Measurements from ENCODE around the gene MARCKS. TPM values are rescaled to one million over a fixed set of nuclear protein-coding genes. Genes with fewer than 3 reads are reported as not detected.

Gene MARCKS
- polyA plus RNA-seq (ENCODE audit: insufficient read length in 4 of 4) = 100 to 1,000 TPM; 224 to 317 (median 274) TPM

DNA sequence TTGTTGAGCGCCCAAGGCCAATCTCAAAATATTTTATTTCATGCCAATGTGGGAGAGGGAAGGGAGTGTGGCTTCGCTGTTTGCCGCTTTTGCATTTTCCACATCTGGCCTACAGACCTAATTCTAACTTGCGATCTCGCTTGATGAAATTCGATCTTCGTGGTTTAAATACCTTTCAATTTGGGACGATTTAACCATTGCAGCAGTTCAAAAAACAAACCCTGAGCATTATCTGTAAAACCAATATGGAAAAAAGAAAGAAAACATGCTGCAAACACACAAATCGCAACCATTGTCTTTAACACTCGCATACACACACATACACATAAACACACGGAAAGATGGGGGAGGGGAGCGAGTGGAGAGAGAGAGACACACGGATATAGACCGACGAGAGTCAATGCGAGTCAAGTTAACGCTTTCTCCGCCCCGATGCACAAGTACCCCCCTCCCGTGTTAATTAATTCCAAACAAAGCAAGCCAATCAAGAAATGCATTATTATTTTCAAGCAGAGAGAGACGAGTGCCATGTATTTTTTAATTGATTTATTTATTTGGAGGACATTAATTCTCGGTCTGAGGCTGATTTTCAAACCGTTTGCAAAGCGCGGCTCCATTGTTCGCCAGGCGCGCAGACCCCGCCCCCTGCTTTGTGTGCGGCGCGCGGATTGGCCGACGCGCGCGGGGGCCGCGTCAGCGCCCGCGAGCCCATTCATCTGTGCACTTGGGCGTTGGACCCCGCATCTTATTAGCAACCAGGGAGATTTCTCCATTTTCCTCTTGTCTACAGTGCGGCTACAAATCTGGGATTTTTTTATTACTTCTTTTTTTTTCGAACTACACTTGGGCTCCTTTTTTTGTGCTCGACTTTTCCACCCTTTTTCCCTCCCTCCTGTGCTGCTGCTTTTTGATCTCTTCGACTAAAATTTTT is at the start of gene MARCKS:
TSS of gene MARCKS (plus strand) at position 721 of the 931 bp plus-strand sequence. CDS start 401 bp downstream, outside the sequence.
- peak; percentile 87 to 97 (median 89) for DNase-seq (ENCODE audit: low read depth in 4 of 4, low spot score in 2 of 4)

- no peak for DNase-seq (ENCODE audit: low read depth in 4 of 4, low spot score in 2 of 4)
Observed at GRCh38 chr6:113809826-113810225, 47.3 kb upstream of the MARCKS start.

- no peak for DNase-seq (ENCODE audit: low read depth in 4 of 4, low spot score in 2 of 4)
Observed at GRCh38 chr6:113813142-113813541, 44.0 kb upstream of the MARCKS start.

- no peak for DNase-seq (ENCODE audit: low read depth in 4 of 4, low spot score in 2 of 4)
Observed at GRCh38 chr6:113818578-113818977, 38.6 kb upstream of the MARCKS start.

DNA sequence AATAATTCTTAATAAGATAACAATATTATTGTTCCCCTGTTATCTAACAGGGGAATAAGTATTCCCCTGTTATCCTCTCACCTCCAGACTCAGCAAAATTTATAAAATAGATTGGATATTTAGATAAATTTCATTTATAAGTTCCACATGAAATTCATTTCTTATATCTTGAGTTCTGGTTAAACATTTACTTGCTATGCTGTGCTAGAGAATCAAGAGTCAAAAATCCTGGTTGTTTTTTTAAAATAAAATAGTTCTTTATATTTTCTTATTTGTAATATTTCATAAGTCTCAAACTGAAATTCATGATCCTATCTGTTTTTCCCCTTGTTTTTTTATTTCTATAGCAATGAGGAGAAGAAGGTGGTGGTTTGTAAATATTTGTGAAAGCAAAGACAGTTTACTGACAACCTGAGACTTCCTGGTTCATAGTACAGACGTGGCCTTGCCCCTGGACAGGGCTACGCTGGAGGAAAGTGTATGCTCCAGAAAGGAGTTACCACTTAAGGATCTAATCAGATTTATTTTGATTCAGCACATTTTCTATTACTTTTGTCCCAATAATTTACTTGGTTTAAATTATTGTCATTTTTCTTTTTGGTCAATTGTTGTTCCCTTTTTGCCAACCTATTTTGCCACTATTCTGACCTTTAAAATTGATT is 37.8 kb upstream of the MARCKS start:
- DNase-seq (ENCODE audit: low read depth in 4 of 4, low spot score in 2 of 4) = no peak

DNA sequence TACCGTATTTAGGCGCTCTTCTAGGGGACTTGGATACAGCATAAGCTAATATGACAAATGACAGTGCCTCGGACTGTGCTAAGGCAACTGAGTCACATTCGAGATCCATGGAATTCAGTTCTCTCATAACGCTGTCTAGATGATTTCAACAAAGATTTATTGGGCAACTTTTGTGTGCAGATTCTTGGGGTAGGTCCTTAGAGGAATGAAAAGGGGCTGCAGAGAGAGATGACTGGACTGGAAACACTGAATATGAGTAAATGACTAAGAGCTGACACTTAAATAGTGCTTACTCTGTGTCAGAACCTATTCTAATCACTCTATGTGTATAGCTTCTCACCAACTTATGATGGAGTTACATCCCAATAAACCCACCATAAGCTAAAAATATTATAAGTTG is 36.4 kb upstream of the MARCKS start:
- no peak for DNase-seq (ENCODE audit: low read depth in 4 of 4, low spot score in 2 of 4)

DNA sequence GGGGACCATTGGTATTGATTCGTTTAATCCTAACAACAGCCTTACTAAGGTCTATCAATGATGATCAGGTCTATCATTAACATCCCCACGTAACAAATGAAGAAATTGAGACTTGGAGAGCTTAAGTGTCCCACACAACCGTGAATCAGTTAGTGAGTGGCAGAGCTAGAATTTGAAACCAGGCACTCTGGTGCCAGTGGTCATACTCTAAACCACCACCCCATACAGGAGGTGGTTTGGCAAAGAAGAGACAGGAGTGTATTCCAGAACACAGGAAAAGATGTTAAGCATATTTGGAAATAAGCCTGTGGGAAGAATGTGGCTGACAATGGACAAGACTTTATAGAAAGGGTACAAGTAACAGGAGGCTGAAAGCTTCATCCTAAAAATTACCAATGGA is 35.7 kb upstream of the MARCKS start:
- DNase-seq (ENCODE audit: low read depth in 4 of 4, low spot score in 2 of 4) = no peak

DNA sequence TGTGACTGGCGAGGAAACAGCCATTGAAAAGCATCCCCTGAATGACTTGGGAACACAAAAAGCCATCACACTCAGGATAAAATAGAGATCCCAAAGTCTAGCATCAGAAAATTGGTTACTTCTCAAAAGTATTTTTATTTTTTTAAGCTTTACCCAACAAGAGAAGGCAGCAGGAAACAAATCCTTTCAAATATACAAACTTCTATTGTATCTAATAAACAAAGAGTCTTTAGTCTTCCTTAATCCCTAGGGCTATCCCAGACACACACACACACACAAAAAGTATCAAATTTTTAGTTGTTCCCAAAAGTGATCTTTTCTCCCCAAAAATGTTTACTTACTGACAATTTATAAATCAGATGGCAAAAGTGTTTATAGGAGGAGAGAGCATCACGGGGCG is 33.2 kb upstream of the MARCKS start:
- no peak for DNase-seq (ENCODE audit: low read depth in 4 of 4, low spot score in 2 of 4)

DNA sequence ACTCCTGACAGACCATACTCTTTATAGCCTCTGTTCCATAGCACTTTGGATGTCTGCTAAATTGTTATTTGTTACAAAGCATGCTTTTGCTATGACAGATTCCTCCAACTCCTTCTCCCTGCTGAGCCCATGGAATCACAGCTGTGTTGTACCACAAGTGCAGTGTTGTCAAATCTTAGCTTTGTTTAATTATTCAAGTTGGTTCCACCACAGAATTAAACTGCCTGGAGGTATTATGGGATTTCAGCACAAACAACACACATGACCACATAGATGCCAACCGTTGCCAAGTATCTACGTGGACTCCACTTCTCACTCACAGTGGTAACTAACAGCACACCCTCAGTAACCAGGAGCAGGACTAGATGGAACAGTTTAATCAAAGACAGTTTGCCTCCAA is 32.7 kb upstream of the MARCKS start:
- DNase-seq (ENCODE audit: low read depth in 4 of 4, low spot score in 2 of 4) = no peak

- DNase-seq (ENCODE audit: low read depth in 4 of 4, low spot score in 2 of 4) = no peak
Observed at GRCh38 chr6:113824866-113825265, 32.3 kb upstream of the MARCKS start.

DNA sequence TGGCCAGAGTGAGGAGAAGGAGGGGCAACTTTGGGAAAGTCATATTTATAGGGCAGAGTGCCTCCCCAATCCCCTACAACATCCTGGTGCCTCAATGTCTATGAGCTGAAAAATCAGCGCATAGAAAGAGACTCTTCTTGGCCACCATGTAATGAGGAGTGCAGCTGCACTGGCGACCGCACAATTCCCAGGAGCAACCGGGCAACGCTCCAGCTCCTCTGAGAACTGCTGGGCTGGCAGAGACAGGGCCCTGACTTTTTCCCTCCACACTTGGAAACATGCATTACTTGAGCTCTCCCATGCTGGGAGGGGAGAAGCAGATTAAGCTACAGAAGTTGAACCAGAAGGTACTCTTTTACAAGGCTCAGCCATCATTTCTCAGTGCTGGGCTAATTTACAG is 31.4 kb upstream of the MARCKS start:
- no peak for DNase-seq (ENCODE audit: low read depth in 4 of 4, low spot score in 2 of 4)

- no peak for DNase-seq (ENCODE audit: low read depth in 4 of 4, low spot score in 2 of 4)
Observed at GRCh38 chr6:113828984-113829695, 28.0 kb upstream of the MARCKS start.

DNA sequence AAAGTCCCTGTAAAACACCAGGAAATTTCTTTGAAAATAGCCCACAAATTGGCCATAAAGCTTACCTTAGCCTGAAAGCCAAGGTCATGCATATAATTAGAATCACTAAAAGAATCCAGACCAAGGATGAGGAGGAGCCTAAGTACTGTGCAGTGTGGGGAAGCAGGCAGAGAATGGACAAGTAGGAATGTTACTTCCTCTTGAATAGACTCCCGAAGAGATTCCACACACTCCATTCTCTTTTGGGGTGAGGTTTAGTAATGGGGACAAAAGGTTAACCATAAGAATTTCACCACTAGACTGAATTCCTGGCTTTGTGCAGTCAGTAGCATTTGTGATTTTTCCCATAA is 27.5 kb upstream of the MARCKS start:
- no peak for DNase-seq (ENCODE audit: low read depth in 4 of 4, low spot score in 2 of 4)

GRCh38 chr6:113830140-113830539 is 27.0 kb upstream of the MARCKS start:
- DNase-seq (ENCODE audit: low read depth in 4 of 4, low spot score in 2 of 4) = no peak

DNA sequence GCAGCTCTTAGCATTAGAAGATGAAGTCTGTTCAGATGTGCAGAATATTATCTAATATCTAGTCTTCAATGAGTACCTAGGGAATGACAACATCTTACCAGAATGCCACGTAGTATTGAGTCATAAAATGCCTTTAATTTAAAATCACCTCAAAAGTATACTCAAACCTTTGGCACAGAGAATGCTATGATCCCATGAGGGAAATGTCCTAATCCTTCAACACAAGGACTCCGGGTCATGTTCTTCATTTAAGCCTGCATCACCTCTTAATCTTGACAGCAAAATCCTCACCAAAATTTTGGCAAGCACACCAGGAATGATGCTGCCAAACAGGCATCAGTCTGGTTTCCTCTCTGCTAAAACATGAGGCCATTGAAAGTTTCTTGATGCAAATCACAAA is 23.6 kb upstream of the MARCKS start:
- no peak for DNase-seq (ENCODE audit: low read depth in 4 of 4, low spot score in 2 of 4)

- no peak for DNase-seq (ENCODE audit: low read depth in 4 of 4, low spot score in 2 of 4)
Observed at GRCh38 chr6:113837170-113837569, 20.0 kb upstream of the MARCKS start.

- no peak for DNase-seq (ENCODE audit: low read depth in 4 of 4, low spot score in 2 of 4)
Observed at GRCh38 chr6:113842165-113842564, 15.0 kb upstream of the MARCKS start.

- DNase-seq (ENCODE audit: low read depth in 4 of 4, low spot score in 2 of 4) = no peak
Observed at GRCh38 chr6:113843500-113844073, 13.6 kb upstream of the MARCKS start.

- DNase-seq (ENCODE audit: low read depth in 4 of 4, low spot score in 2 of 4) = no peak
Observed at GRCh38 chr6:113846577-113846976, 10.6 kb upstream of the MARCKS start.

- DNase-seq (ENCODE audit: low read depth in 4 of 4, low spot score in 2 of 4) = no peak
Observed at GRCh38 chr6:113847447-113847846, 9.7 kb upstream of the MARCKS start.

GRCh38 chr6:113848280-113848679 is 8.9 kb upstream of the MARCKS start:
- DNase-seq (ENCODE audit: low read depth in 4 of 4, low spot score in 2 of 4) = no peak

All from left renal cortex interstitium (tissue), 4 donors.